Smooth muscle cell (in vitro differentiated cells): Measurements from ENCODE around the gene CCM2L. TPM values are rescaled to one million over a fixed set of nuclear protein-coding genes. Genes with fewer than 3 reads are reported as not detected.
A peak's percentile ranks its signal among the peaks of the same experiment; 100 is the strongest.

Experiments used
- DNase-seq: peaks from one replicate; lab custom pipeline; 2025; ENCODE audit not compliant: unreplicated experiment; lab: John Stamatoyannopoulos, UW
- H2AFZ ChIP-seq: fragments of 200-600 bp; sonication (generic); 2 replicates; pipeline ENCODE4 v1.6.0; 2016; ENCODE audit warnings: antibody characterized with exemption, low read depth, mild to moderate bottlenecking
- H3F3A ChIP-seq: fragments of 200-600 bp; sonication (generic); 2 replicates; pipeline ENCODE4 v1.6.0; 2017; ENCODE audit warnings: antibody characterized with exemption, low read depth
- H3K27ac ChIP-seq: fragments of 200-600 bp; sonication (generic); 2 replicates; pipeline ENCODE4 v1.5.1; 2016; ENCODE audit warnings: low read depth, mild to moderate bottlenecking
- H3K27me3 ChIP-seq: fragments of 200-600 bp; sonication (generic); 2 replicates; pipeline ENCODE4 v1.6.1; 2016; ENCODE audit warnings: low read depth, mild to moderate bottlenecking
- H3K36me3 ChIP-seq: fragments of 200-600 bp; sonication (generic); 2 replicates; pipeline ENCODE4 v1.5.1; 2016; ENCODE audit warnings: low read depth
- H3K4me1 ChIP-seq: fragments of 200-600 bp; sonication (generic); 2 replicates; pipeline ENCODE4 v1.5.1; 2016; ENCODE audit warnings: low read depth
- H3K4me2 ChIP-seq: fragments of 200-600 bp; sonication (generic); 2 replicates; pipeline ENCODE4 v1.6.0; 2016; ENCODE audit warnings: mild to moderate bottlenecking
- H3K4me3 ChIP-seq: fragments of 200-600 bp; sonication (generic); 2 replicates; pipeline ENCODE4 v1.5.1; 2016; ENCODE audit warnings: mild to moderate bottlenecking
- H3K79me2 ChIP-seq: fragments of 200-600 bp; sonication (generic); 2 replicates; pipeline ENCODE4 v1.6.0; 2016; ENCODE audit warnings: low read depth, mild to moderate bottlenecking
- H3K9ac ChIP-seq: fragments of 200-600 bp; sonication (generic); 2 replicates; pipeline ENCODE4 v1.6.0; 2016; ENCODE audit warnings: low read depth
- H3K9me3 ChIP-seq: fragments of 200-600 bp; sonication (generic); replicated peaks from 2 replicates; pipeline ENCODE4 v1.5.1; 2016; ENCODE audit warnings: low read depth
- H4K20me1 ChIP-seq: fragments of 200-600 bp; sonication (generic); 2 replicates; pipeline ENCODE4 v1.6.0; 2016; ENCODE audit warnings: low read depth
- CTCF ChIP-seq: fragments of 200-600 bp; sonication (generic); IDR thresholded peaks from 2 replicates; pipeline ENCODE4 v1.5.1; 2017; ENCODE audit warnings: borderline replicate concordance, mild to moderate bottlenecking, antibody characterized with exemption; ENCODE audit not compliant: insufficient read depth, poor library complexity, severe bottlenecking
- WGBS: methylation state at CpG from one replicate; pipeline ENCODE4 v1.1.7; 2016; ENCODE audit warnings: low lambda C conversion rate; 5-methylcytosine and 5-hydroxymethylcytosine counted together
- polyA plus RNA-seq: library from polyadenylated mRNA; unstranded; fragments of >200 nt; fragmentation: Nextera tagmentation; extraction: Ambion mirVana; gene quantifications from 2 replicates; pipeline ENCODE4 v1.2.1, GENCODE V29; 2016
- total RNA-seq: library from RNA; depleted of rRNA; stranded (reverse); fragments of >200 nt; gene quantifications from 2 replicates; pipeline ENCODE4 v1.2.3, GENCODE V29; 2014

Gene CCM2L
- total and polyA plus RNA-seq, 2 experiments from 2014 or later: 0.27 TPM; not detected in 1

DNA sequence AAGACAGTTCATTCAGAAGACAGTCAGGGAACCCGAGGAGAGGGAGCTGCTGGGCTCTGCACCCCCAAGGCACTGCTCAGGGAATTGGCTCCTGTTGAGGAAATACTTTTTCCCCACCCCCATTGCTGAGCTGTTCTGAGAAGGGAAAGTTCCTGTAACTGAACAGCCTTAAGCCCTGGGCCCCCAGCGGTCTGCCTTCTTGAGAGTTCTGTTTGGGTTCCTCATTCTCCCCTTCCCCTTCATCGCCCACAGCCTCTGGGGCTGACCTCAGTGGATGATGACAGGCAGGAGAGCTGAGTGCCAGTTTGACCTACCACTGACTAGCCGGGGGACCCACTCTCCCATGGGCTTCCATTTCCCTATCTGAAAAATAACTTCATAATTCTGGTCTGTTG lies 52.5 kb downstream of the CCM2L start:
- no peak overlapping the region for H3K4me3 ChIP-seq
- H3F3A ChIP-seq: no peaks in the 10 kb centered on the region
- no peaks in the 10 kb centered on the region for H3K9me3 ChIP-seq
- peak overlapping the region; percentile 27 for H3K4me2 ChIP-seq
- H3K36me3 ChIP-seq: no peaks in the 10 kb centered on the region
- H3K4me1 ChIP-seq: no peaks in the 10 kb centered on the region
- H4K20me1 ChIP-seq: no peaks in the 10 kb centered on the region
- H3K27ac ChIP-seq: no peak overlapping the region
- WGBS: 60% methylated on average over 4 of the region's 4 CpGs
- H3K9ac ChIP-seq: no peak overlapping the region
- no peak for DNase-seq
- no peak for TF ChIP-seq CTCF
- peaks cover 35% of the 10 kb centered on the region for H3K27me3 ChIP-seq
- no peak overlapping the region for H2AFZ ChIP-seq
- H3K79me2 ChIP-seq: no peaks in the 10 kb centered on the region

DNA sequence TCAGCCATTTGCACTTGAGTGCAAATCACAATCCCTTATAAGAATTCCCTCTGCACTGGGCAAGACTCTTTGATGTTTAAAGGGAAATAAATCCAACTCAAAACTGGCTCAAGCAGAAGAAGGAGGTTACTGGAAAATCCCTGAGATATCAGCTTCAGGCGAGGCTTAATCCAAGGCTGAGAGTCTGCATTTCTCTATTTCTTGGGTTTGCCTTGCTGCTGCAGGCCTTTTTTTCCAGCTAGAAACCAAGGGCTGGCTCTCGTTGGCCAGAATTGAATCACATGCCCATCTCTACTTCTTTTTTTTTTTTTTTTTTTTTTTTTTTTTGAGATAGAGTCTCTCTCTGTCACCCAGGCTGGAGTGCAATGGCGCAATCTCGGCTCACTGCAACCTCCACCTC lies 53.5 kb downstream of the CCM2L start:
- 50% methylated on average over 4 of the region's 4 CpGs for WGBS
- TF ChIP-seq CTCF: no peak
- H3K4me1 ChIP-seq: no peaks in the 10 kb centered on the region
- no peak overlapping the region for H3K4me3 ChIP-seq
- no peaks in the 10 kb centered on the region for H3K36me3 ChIP-seq
- peaks cover 26% of the 10 kb centered on the region for H3K27me3 ChIP-seq
- H2AFZ ChIP-seq: no peak overlapping the region
- H3F3A ChIP-seq: no peaks in the 10 kb centered on the region
- DNase-seq: no peak
- no peaks in the 10 kb centered on the region for H3K79me2 ChIP-seq
- no peak overlapping the region for H3K9ac ChIP-seq
- no peaks in the 10 kb centered on the region for H3K9me3 ChIP-seq
- H3K27ac ChIP-seq: no peak overlapping the region
- no peak overlapping the region for H3K4me2 ChIP-seq
- no peaks in the 10 kb centered on the region for H4K20me1 ChIP-seq

DNA sequence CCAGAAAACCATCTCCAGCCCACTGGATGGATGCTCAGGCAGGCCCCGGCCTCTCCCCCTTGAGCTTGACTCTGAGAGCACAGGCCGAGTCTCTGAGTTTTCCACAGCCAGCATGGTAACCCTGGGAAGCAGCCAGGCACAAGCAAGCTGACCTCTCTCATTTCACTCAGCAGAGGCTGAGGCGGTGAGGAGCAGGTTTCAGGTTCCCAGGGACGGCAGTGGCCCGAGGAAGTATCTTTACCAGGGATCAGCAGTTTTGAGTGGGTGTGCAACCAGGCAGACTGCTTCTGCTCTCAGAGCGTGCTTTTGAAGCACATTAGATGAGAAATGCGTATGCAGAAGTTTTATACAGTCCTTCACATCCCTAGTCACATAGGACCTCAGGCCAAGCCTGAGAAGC lies 54.4 kb downstream of the CCM2L start:
- Histone ChIP-seq H3K4me1 (no peaks in the 10 kb centered on the region), H3F3A (no peaks in the 10 kb centered on the region), H3K27me3 (peaks cover 17% of the 10 kb centered on the region), H3K9ac (no peak overlapping the region), H3K27ac (no peak overlapping the region), H3K9me3 (no peaks in the 10 kb centered on the region), H2AFZ (no peak overlapping the region), H3K4me2 (no peak overlapping the region), H3K36me3 (no peaks in the 10 kb centered on the region), H4K20me1 (no peaks in the 10 kb centered on the region), H3K4me3 (no peak overlapping the region), H3K79me2 (no peaks in the 10 kb centered on the region)
- WGBS: 75% methylated on average over 7 of the region's 7 CpGs
- DNase-seq: no peak
- no peak for TF ChIP-seq CTCF

- WGBS: 44% methylated on average over 6 of the region's 6 CpGs
- H4K20me1 ChIP-seq: no peaks in the 10 kb centered on the region
- TF ChIP-seq CTCF: no peak
- no peaks in the 10 kb centered on the region for H3F3A ChIP-seq
- H3K4me3 ChIP-seq: no peak overlapping the region
- H3K27ac ChIP-seq: peak overlapping the region; percentile 63
- no peaks in the 10 kb centered on the region for H3K27me3 ChIP-seq
- no peaks in the 10 kb centered on the region for H3K36me3 ChIP-seq
- no peaks in the 10 kb centered on the region for H3K9me3 ChIP-seq
- H3K79me2 ChIP-seq: no peaks in the 10 kb centered on the region
- no peak overlapping the region for H3K9ac ChIP-seq
- DNase-seq: no peak
- H3K4me2 ChIP-seq: peak overlapping the region; percentile 7
- peaks cover 5% of the 10 kb centered on the region for H3K4me1 ChIP-seq
- no peak overlapping the region for H2AFZ ChIP-seq
Measured at GRCh38 chr20:32067234-32067821, 57.1 kb downstream of the CCM2L start.
